HepG2 (cell line): ENCODE results near the gene TMEM107. TPM values are rescaled to one million over a fixed set of nuclear protein-coding genes. Genes with fewer than 3 reads are reported as not detected.

Source experiments
- ATAC-seq: fragments of 200-7000 bp; cut with Tn5 transposase; 3 replicates; pipeline ENCODE4 v1.9.1; 2020; ENCODE audit warnings: mild to moderate bottlenecking, moderate library complexity
- BruUV-seq: library from RNA; stranded (reverse); fragments of 400-500 nt; replicated peaks from 2 replicates; lab custom pipeline; 2021; lab: Mats Ljungman, UMichigan
- CTCF ChIA-PET: fragments of 300-600 bp; formaldehyde crosslinking; extraction: SDS; loops from one replicate; lab custom pipeline; 2021; ENCODE audit warnings: low total read pairs, inconsistent platforms, low intra/inter-chr PET ratio; lab: Yijun Ruan, JAX
- POLR2A ChIA-PET: fragments of 350-600 bp; sonication (Branson Sonifier 250); formaldehyde crosslinking; loops from one replicate; lab custom pipeline; 2020; ENCODE audit warnings: antibody characterized with exemption, inconsistent platforms; lab: Yijun Ruan, JAX
- DNase-seq: peaks from one replicate; pipeline ENCODE4 v3.0.0-alpha.2; 2015; ENCODE audit warnings: low spot score
- FAIRE-seq: peaks from 3 replicates; lab custom pipeline; 2011; peaks lifted over from hg19 to GRCh38; lab: Jason Lieb, UNC
- H2AFZ ChIP-seq: one replicate; pipeline ENCODE4 v1.6.1; 2011; ENCODE audit warnings: low read length, inconsistent platforms
- H3K27ac ChIP-seq: fragments of 300-600 bp; 3 replicates; pipeline ENCODE4 v1.8.0; 2011; ENCODE audit warnings: mixed run types, mild to moderate bottlenecking, mixed read lengths, low read length, inconsistent platforms; ENCODE audit not compliant: insufficient read depth; ENCODE audit errors: extremely low read length
- H3K27me3 ChIP-seq, 2 experiments: fragments of 200-600 bp in 1 of 2; 2 replicates in 1 of 2; 3 replicates in 1 of 2; pipeline versions ENCODE4 v1.6.0 to v1.8.0; 2011; ENCODE audit warnings: low read length in 2 of 2, mild to moderate bottlenecking in 2 of 2, moderate library complexity in 2 of 2, inconsistent platforms in 1 of 2; ENCODE audit not compliant: insufficient read depth in 2 of 2, control insufficient read depth in 1 of 2
- H3K36me3 ChIP-seq, 2 experiments: fragments of 200-600 bp in 1 of 2; replicated peaks in 1 of 2; 2 replicates in 1 of 2; 3 replicates in 1 of 2; pipeline versions ENCODE4 v1.5.1 to v1.8.0; 2011; ENCODE audit warnings: low read length in 2 of 2, inconsistent platforms in 1 of 2; ENCODE audit not compliant: insufficient read depth in 2 of 2, control insufficient read depth in 1 of 2
- H3K4me1 ChIP-seq: 2 replicates; pipeline ENCODE4 v1.5.1; 2012; ENCODE audit warnings: low read length, inconsistent platforms; ENCODE audit not compliant: insufficient read depth
- H3K4me2 ChIP-seq: 2 replicates; pipeline ENCODE4 v1.6.0; 2011; ENCODE audit warnings: low read depth, low read length, inconsistent platforms
- H3K4me3 ChIP-seq, 3 experiments: fragments of 200-600 bp in 1 of 3; sonication (generic), shearing (Covaris generic) in 1 of 3; replicated peaks in 1 of 3; 2 replicates each; pipeline ENCODE4 v1.5.1; 2011 to 2016; ENCODE audit warnings: low read length in 3 of 3, inconsistent platforms in 2 of 3, low read depth in 2 of 3, mild to moderate bottlenecking in 2 of 3, control low read depth in 1 of 3, mixed read lengths in 1 of 3; ENCODE audit not compliant: insufficient read depth in 1 of 3
- H3K79me2 ChIP-seq: one replicate; pipeline ENCODE4 v1.6.1; 2011; ENCODE audit warnings: low read length, inconsistent platforms; ENCODE audit not compliant: insufficient read depth
- H3K9ac ChIP-seq: 2 replicates; pipeline ENCODE4 v1.6.0; 2011; ENCODE audit warnings: mild to moderate bottlenecking, low read depth, low read length, inconsistent platforms; ENCODE audit not compliant: insufficient read depth
- H3K9me3 ChIP-seq: 2 replicates; pipeline ENCODE4 v1.5.1; 2012; ENCODE audit warnings: mild to moderate bottlenecking, low read length
- H4K20me1 ChIP-seq: 2 replicates; pipeline ENCODE4 v1.6.0; 2011; ENCODE audit warnings: inconsistent platforms, mild to moderate bottlenecking, low read length, moderate library complexity; ENCODE audit not compliant: insufficient read depth
- ARNT ChIP-seq: fragments of 450-650 bp; IDR thresholded peaks from 2 replicates; pipeline ENCODE4 v1.6.1; 2017
- GMEB2 ChIP-seq: IDR thresholded peaks from 2 replicates; pipeline ENCODE4 v1.6.1; 2016; ENCODE audit warnings: missing biosample characterization, missing genetic modification reagents, low read depth
- HMGXB4 ChIP-seq, 2 experiments: sonication (generic) in 1 of 2; formaldehyde crosslinking in 1 of 2; IDR thresholded peaks; 2 replicates each; pipeline versions ENCODE4 v1.4.0 to v1.6.1; 2018 to 2020; ENCODE audit warnings: missing genetic modification reagents in 2 of 2, borderline replicate concordance in 1 of 2, low read depth in 1 of 2, mild to moderate bottlenecking in 1 of 2, missing biosample characterization in 1 of 2
- IRF2 ChIP-seq: IDR thresholded peaks from 2 replicates; pipeline ENCODE4 v1.6.1; 2018; ENCODE audit warnings: missing genetic modification reagents, missing compliant biosample characterization
- MBNL3 ChIP-seq: fragments of 250-450 bp; sonication (Bioruptor Pico); conservative IDR thresholded peaks from 2 replicates; pipeline ENCODE4 v1.8.0; 2022; ENCODE audit warnings: mild to moderate bottlenecking, inconsistent platforms
- MIER3 ChIP-seq: IDR thresholded peaks from 2 replicates; pipeline ENCODE4 v1.6.1; 2016; ENCODE audit warnings: missing compliant biosample characterization, borderline replicate concordance
- NCOR1 ChIP-seq: fragments of 200-600 bp; sonication (generic); IDR thresholded peaks from 2 replicates; pipeline ENCODE4 v1.7.0; 2017; ENCODE audit warnings: antibody characterized with exemption, low read length, borderline replicate concordance
- PHF8 ChIP-seq: sonication (generic); formaldehyde crosslinking; IDR thresholded peaks from 2 replicates; pipeline ENCODE4 v1.5.0; 2020; ENCODE audit warnings: missing genetic modification reagents
- TBX2 ChIP-seq: sonication (generic); formaldehyde crosslinking; IDR thresholded peaks from 2 replicates; pipeline ENCODE4 v1.5.0; 2020; ENCODE audit warnings: missing genetic modification reagents, mild to moderate bottlenecking, borderline replicate concordance
- TFE3 ChIP-seq: IDR thresholded peaks from 2 replicates; pipeline ENCODE4 v1.6.1; 2016
- YEATS4 ChIP-seq: sonication (generic); formaldehyde crosslinking; IDR thresholded peaks from 2 replicates; pipeline ENCODE4 v1.4.0; 2020; ENCODE audit warnings: missing genetic modification reagents, borderline replicate concordance
- ZFY ChIP-seq: sonication (generic); formaldehyde crosslinking; IDR thresholded peaks from 2 replicates; pipeline ENCODE4 v1.4.0; 2020; ENCODE audit warnings: missing genetic modification reagents
- ZNF18 ChIP-seq: sonication (generic); formaldehyde crosslinking; IDR thresholded peaks from 2 replicates; pipeline ENCODE4 v1.8.0; 2022; ENCODE audit warnings: mild to moderate bottlenecking, missing genetic modification reagents; ENCODE audit not compliant: insufficient replicate concordance
- ZNF331 ChIP-seq: sonication (generic); formaldehyde crosslinking; IDR thresholded peaks from 2 replicates; pipeline ENCODE4 v1.4.0; 2020; ENCODE audit warnings: missing genetic modification reagents
- WGBS: methylation state at CpG from one replicate; pipeline ENCODE4 v1.1.6; 2017; ENCODE audit warnings: low lambda C conversion rate; 5-methylcytosine and 5-hydroxymethylcytosine counted together
- in situ Hi-C: cut with HindIII; loops from 2 replicates; pipeline ENCODE4 v1.10.0; 2017; ENCODE audit warnings: low pct_unique_long_range_greater_than_20kb; ENCODE audit not compliant: extremely low pct_ligation_motif_present
- intact Hi-C: fragments of 100-400 bp; cut with micrococcal nuclease; formaldehyde crosslinking; loops from one replicate; pipeline ENCODE4 v1.10.0; 2022; ENCODE audit not compliant: unreplicated experiment
- polyA plus RNA-seq, 8 experiments: library from polyadenylated mRNA; depleted of rRNA in 3 of 8; stranded (reverse) in 7 of 8; unstranded in 1 of 8; fragments of >200 nt; fragmentation: Illumina TruSeq in 4 of 8; extraction: Trizol in 4 of 8; gene quantifications; 2 replicates each; pipeline versions ENCODE4 v1.2.1 to v1.2.3, GENCODE V29; 2011 to 2016; ENCODE audit warnings: low read depth in 4 of 8, missing spikeins in 1 of 8, mixed read lengths in 1 of 8; ENCODE audit not compliant: insufficient read depth in 1 of 8
- total RNA-seq, 5 experiments: library from RNA; depleted of rRNA; stranded (reverse); fragments of >200 nt; fragmentation: Illumina TruSeq; extraction: Trizol; gene quantifications; 2 replicates each; pipeline ENCODE4 v1.2.3, GENCODE V29; 2016; ENCODE audit warnings: low read depth in 1 of 5

TMEM107 gene
- total and polyA plus RNA-seq, 2 of the 13 experiments (the other 11 are each of a cell fraction or from before 2014, with no cell fraction given): 7.2 to 15.3 TPM

DNA sequence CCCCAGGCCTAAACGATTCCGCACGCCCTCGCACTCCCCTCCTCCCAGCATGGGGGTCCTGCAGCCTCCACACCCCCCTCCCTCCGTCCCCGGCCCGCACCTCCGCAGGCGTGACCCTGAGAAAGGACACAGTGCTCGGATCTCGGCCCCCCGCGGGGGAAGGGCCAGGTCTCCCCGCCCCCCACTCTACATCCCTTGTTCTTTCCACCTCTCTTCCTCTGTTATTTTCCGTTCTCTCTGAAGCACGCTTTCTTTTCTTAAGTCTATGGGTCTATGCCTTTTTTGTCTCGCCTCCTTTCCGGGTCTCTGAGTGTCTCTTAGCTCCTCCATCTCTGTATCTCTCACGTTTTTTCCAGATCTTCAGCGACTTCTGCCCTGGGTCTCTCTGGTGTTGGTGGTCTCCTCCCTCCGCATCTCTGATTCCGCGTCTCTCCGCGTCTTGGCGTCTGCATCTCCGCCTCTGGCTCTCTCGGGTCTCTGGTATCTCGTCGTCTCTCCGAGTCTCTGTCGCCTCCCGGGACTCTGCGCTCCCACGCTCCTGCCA lies 50.2 kb downstream of the TMEM107 start (continued):
- TF ChIP-seq HMGXB4 (CRISPR knock-in tag; IDR thresholded peaks at IDR 0.05; ENCODE audit: borderline replicate concordance in 1 of 2, low read depth in 1 of 2): peak in 1 of 2 experiments; percentile 45; a peak in 3 of 4 replicates

DNA sequence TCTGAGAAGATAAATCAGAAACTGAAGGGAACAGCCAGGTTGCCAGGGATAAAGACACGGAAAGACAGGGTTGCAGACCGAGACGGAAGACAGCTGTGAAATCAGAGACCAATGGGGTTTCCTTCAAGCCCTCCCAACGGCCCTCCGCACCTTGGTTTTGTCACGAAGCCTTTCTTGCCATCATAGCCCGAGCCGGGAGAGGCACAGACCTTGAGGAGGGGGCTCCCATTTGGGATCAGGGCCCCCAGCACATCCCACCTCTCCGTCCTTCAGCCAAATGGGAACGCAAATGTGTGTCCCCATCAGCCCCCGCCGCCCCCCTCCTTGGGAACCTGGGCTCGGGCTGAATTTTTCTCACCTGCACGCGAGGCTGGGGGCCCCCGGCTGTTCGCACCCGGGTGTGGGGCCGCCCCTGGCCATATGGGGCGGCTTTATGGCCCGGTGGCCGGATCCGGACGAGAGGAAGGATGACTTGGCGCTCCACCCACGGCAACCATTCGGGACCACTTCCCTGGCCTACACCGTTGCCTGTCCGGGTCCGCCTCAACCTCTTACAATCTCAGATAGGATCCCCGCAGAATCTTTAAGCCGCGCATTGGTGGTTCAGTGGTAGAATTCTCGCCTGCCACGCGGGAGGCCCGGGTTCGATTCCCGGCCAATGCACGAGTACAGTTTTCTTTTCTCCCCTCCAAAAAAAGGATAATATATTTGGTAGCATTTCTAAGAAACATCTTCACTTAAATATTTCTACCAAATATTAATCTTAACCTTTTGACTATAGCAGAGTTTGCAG lies 50.8 kb downstream of the TMEM107 start:
- POLR2A ChIA-PET: interaction anchor here (0.8 kb wide), 2 partner anchors 16 to 98 kb away, joined by 3 read pairs; no protein-coding TSS in a partner anchor
- peak overlapping the region; percentile 26; the same call in 1 of the 2 replicates for H3K9ac ChIP-seq
- ATAC-seq (peak; percentile 6; the same call in 2 of the 3 replicates), DNase-seq (peak; percentile 64), FAIRE-seq (peak; percentile 23)
- H2AFZ ChIP-seq: no peak overlapping the region
- peaks cover 3% of the 10 kb centered on the region; the same call in 1 of the 2 replicates for H4K20me1 ChIP-seq
- H3K4me2 ChIP-seq: peak overlapping the region; percentile 100
- no TSS peak for BruUV-seq
- no peaks in the 10 kb centered on the region for H3K79me2 ChIP-seq
- peak overlapping the region; percentile 58 to 95 (median 68) for H3K4me3 ChIP-seq
- H3K27me3 ChIP-seq: peaks cover 5 to 43% of the 10 kb centered on the region in 2 experiments
- no peaks in the 10 kb centered on the region for H3K36me3 ChIP-seq
- H3K4me1 ChIP-seq: peaks cover 49% of the 10 kb centered on the region
- intact Hi-C loops: loop anchor here (2.0 kb wide), 1 partner anchor 13 kb away; no protein-coding TSS in a partner anchor
- no peaks in the 10 kb centered on the region for H3K9me3 ChIP-seq
- CTCF ChIA-PET: no interaction called here
- no peak overlapping the region for H3K27ac ChIP-seq
- WGBS: 2% methylated on average over 24 of the region's 40 CpGs
- in situ Hi-C loops: loop anchor here (10.0 kb wide), 1 partner anchor 59 kb away; no protein-coding TSS in a partner anchor
- TF ChIP-seq ZNF18 (CRISPR knock-in tag) (peak; percentile 64), PHF8 (CRISPR knock-in tag) (peak; percentile 46; the same call in 1 of the 2 replicates), MBNL3 (CRISPR knock-in tag) (no peak), IRF2 (peak; percentile 38; the same call in 1 of the 2 replicates), ZFY (CRISPR knock-in tag) (peak; percentile 37; the same call in 1 of the 2 replicates), TBX2 (CRISPR knock-in tag) (peak; percentile 61), MIER3 (CRISPR knock-in tag) (peak; percentile 32; the same call in 1 of the 2 replicates), ZNF331 (CRISPR knock-in tag) (peak; percentile 61; the same call in 1 of the 2 replicates), ARNT (no peak), GMEB2 (no peak), NCOR1 (peak; percentile 31; the same call in 1 of the 2 replicates), TFE3 (CRISPR knock-in tag) (no peak), YEATS4 (no peak)
